GM12878 (cell line): ENCODE data around the gene FLNC. TPM values are rescaled to one million over a fixed set of nuclear protein-coding genes. Genes with fewer than 3 reads are reported as not detected.

Experiments used
- CREM ChIP-seq: IDR thresholded peaks from 2 replicates; pipeline ENCODE4 v1.6.1; 2014; ENCODE audit warnings: antibody characterized with exemption, low read depth
- FOS ChIP-seq: IDR thresholded peaks from 3 replicates; pipeline ENCODE4 v1.6.1; 2011; ENCODE audit warnings: borderline replicate concordance; ENCODE audit not compliant: insufficient read length; ENCODE audit errors: extremely low read depth
- MEF2A ChIP-seq: IDR thresholded peaks from 2 replicates; pipeline ENCODE4 v1.6.1; 2011; ENCODE audit warnings: low read depth, mild to moderate bottlenecking, low read length, moderate library complexity; ENCODE audit not compliant: insufficient read depth
- MXI1 ChIP-seq: fragments of 150-350 bp; IDR thresholded peaks from 2 replicates; pipeline ENCODE4 v1.6.1; 2011; ENCODE audit warnings: low read depth, mild to moderate bottlenecking, inconsistent platforms, low read length, improper control_type of control experiment
- NR2C1 ChIP-seq: fragments of 450-650 bp; IDR thresholded peaks from 2 replicates; pipeline ENCODE4 v1.6.1; 2017; ENCODE audit warnings: antibody characterized with exemption, mild to moderate bottlenecking, moderate library complexity
- POLR2A ChIP-seq: IDR thresholded peaks from 2 replicates; pipeline ENCODE4 v1.6.1; 2011; ENCODE audit warnings: low read depth, mild to moderate bottlenecking, low read length
- RAD21 ChIP-seq: IDR thresholded peaks from 2 replicates; pipeline ENCODE4 v1.6.1; 2011; ENCODE audit warnings: mild to moderate bottlenecking, low read depth, low read length, moderate library complexity; ENCODE audit not compliant: insufficient read depth
- RB1 ChIP-seq: fragments of 450-650 bp; formaldehyde crosslinking; IDR thresholded peaks from 2 replicates; pipeline ENCODE4 v1.6.1; 2017; ENCODE audit warnings: mild to moderate bottlenecking, borderline replicate concordance
- RELA ChIP-seq: fragments of 450-650 bp; IDR thresholded peaks from 2 replicates; pipeline ENCODE4 v1.8.0; 2014; ENCODE audit warnings: borderline replicate concordance; ENCODE audit not compliant: partially characterized antibody
- RFX5 ChIP-seq: IDR thresholded peaks from 2 replicates; pipeline ENCODE4 v1.6.1; 2011; ENCODE audit warnings: low read depth, low read length, improper control_type of control experiment
- SMAD1 ChIP-seq: fragments of 450-650 bp; IDR thresholded peaks from 2 replicates; pipeline ENCODE4 v1.6.1; 2018; ENCODE audit warnings: mild to moderate bottlenecking, low read depth; ENCODE audit not compliant: partially characterized antibody
- YBX1 ChIP-seq: fragments of 450-650 bp; IDR thresholded peaks from 2 replicates; pipeline ENCODE4 v1.6.1; 2016; ENCODE audit warnings: antibody characterized with exemption
- polyA plus RNA-seq, 11 experiments: library from polyadenylated mRNA; depleted of rRNA in 4 of 11; unstranded in 6 of 11; stranded (reverse) in 5 of 11; fragments of >200 nt; fragmentation: Nextera tagmentation in 4 of 11; fragmentation: Illumina TruSeq in 1 of 11; extraction: Ambion mirVana in 4 of 11; extraction: Trizol in 1 of 11; gene quantifications; 1 replicate in 1 of 11; 2 replicates in 10 of 11; pipeline versions ENCODE4 v1.2.1 to v1.2.3, GENCODE V29; 2011 to 2016; ENCODE audit warnings: inconsistent platforms in 2 of 11, missing spikeins in 2 of 11, low read depth in 1 of 11
- total RNA-seq, 4 experiments: library from RNA; depleted of rRNA in 3 of 4; stranded (reverse); fragments of >200 nt in 3 of 4; fragmentation: Illumina TruSeq in 1 of 4; extraction: Trizol in 1 of 4; gene quantifications; 2 replicates each; pipeline versions ENCODE4 v1.2.1 to v1.2.3, GENCODE V29; 2013 to 2021
- TF ChIP-seq, protein P1 (sequence below): fragments of 450-650 bp; IDR thresholded peaks from 2 replicates; pipeline ENCODE4 v1.6.1; 2017; ENCODE audit warnings: low read depth, mild to moderate bottlenecking, moderate library complexity
- TF ChIP-seq, protein P2 (sequence below): fragments of 450-650 bp; conservative IDR thresholded peaks from 2 replicates; pipeline ENCODE4 v1.6.1; 2017; ENCODE audit warnings: mild to moderate bottlenecking, moderate library complexity
- TF ChIP-seq, protein P3 (sequence below): IDR thresholded peaks from 2 replicates; pipeline ENCODE4 v1.6.1; 2012; ENCODE audit warnings: low read depth, low read length, improper control_type of control experiment
- TF ChIP-seq, protein P4 (sequence below): fragments of 450-650 bp; IDR thresholded peaks from 2 replicates; pipeline ENCODE4 v1.6.1; 2016; ENCODE audit warnings: mild to moderate bottlenecking, moderate library complexity, borderline replicate concordance

Gene FLNC
- total and polyA plus RNA-seq, 10 of the 15 experiments (the other 5 are each of a cell fraction or from before 2014, with no cell fraction given), result 0.01 to 0.21 (median 0.06) TPM; not detected in 3

DNA sequence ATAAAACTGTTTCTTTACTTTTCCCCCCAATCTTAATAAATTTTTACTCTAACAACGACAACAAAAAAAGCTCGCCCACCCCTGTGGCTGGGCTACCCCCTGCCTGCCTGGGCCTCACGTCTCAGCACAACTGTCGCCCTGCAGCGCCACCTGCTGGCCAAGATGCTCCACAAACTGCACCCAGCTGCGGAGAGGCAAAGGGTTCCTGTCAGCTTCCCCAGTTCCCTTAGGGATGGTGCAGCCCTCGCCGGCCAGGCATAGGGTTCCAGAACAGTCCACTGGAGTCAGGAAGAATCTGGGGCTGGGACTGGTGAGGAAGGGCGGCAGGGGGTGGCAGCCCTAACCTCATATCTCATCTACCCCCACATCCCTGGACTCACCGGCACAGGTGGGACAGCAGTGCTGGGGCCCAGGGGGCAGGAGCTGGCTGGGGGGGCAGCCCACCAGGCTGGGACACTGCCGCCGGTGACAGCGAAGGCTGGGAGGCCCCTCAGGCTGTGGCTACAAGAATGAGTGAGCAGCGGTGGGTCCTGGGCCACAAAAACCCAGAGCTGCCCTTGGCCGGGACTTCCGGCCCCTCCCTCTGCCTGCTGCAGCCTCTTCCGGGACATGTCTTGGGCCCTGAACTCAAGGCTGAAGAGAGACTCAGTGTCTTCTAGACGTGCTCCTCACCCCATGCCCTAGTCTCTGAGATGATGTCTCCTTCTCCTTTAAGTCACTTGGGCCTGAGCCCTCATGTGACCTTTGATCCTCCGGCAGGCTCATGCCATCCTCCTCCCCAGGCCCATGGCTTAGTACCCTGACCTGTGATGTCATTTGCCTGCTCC, 53.6 kb downstream of the FLNC start (continued):
- TF ChIP-seq, protein P1, sequence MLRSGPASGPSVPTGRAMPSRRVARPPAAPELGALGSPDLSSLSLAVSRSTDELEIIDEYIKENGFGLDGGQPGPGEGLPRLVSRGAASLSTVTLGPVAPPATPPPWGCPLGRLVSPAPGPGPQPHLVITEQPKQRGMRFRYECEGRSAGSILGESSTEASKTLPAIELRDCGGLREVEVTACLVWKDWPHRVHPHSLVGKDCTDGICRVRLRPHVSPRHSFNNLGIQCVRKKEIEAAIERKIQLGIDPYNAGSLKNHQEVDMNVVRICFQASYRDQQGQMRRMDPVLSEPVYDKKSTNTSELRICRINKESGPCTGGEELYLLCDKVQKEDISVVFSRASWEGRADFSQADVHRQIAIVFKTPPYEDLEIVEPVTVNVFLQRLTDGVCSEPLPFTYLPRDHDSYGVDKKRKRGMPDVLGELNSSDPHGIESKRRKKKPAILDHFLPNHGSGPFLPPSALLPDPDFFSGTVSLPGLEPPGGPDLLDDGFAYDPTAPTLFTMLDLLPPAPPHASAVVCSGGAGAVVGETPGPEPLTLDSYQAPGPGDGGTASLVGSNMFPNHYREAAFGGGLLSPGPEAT, result peak; percentile 53; the same call in 1 of the 2 replicates
- TF ChIP-seq YBX1 (no peak), NR2C1 (peak; percentile 45; the same call in 1 of the 2 replicates), RB1 (0 out of 2 replicates have a peak, but pooled peaks have one; percentile 45), RFX5 (no peak), MXI1 (0 out of 2 replicates have a peak, but pooled peaks have one; percentile 12), SMAD1 (no peak), MEF2A (no peak), POLR2A (peak; percentile 77), FOS (no peak), CREM (peak; percentile 44; the same call in 1 of the 2 replicates), RAD21 (peak; percentile 81), RELA (peak; percentile 28)
- TF ChIP-seq, protein P2, sequence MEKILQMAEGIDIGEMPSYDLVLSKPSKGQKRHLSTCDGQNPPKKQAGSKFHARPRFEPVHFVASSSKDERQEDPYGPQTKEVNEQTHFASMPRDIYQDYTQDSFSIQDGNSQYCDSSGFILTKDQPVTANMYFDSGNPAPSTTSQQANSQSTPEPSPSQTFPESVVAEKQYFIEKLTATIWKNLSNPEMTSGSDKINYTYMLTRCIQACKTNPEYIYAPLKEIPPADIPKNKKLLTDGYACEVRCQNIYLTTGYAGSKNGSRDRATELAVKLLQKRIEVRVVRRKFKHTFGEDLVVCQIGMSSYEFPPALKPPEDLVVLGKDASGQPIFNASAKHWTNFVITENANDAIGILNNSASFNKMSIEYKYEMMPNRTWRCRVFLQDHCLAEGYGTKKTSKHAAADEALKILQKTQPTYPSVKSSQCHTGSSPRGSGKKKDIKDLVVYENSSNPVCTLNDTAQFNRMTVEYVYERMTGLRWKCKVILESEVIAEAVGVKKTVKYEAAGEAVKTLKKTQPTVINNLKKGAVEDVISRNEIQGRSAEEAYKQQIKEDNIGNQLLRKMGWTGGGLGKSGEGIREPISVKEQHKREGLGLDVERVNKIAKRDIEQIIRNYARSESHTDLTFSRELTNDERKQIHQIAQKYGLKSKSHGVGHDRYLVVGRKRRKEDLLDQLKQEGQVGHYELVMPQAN, result peak; percentile 69
- TF ChIP-seq, protein P3, sequence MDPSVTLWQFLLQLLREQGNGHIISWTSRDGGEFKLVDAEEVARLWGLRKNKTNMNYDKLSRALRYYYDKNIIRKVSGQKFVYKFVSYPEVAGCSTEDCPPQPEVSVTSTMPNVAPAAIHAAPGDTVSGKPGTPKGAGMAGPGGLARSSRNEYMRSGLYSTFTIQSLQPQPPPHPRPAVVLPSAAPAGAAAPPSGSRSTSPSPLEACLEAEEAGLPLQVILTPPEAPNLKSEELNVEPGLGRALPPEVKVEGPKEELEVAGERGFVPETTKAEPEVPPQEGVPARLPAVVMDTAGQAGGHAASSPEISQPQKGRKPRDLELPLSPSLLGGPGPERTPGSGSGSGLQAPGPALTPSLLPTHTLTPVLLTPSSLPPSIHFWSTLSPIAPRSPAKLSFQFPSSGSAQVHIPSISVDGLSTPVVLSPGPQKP, result no peak
- TF ChIP-seq, protein P4, sequence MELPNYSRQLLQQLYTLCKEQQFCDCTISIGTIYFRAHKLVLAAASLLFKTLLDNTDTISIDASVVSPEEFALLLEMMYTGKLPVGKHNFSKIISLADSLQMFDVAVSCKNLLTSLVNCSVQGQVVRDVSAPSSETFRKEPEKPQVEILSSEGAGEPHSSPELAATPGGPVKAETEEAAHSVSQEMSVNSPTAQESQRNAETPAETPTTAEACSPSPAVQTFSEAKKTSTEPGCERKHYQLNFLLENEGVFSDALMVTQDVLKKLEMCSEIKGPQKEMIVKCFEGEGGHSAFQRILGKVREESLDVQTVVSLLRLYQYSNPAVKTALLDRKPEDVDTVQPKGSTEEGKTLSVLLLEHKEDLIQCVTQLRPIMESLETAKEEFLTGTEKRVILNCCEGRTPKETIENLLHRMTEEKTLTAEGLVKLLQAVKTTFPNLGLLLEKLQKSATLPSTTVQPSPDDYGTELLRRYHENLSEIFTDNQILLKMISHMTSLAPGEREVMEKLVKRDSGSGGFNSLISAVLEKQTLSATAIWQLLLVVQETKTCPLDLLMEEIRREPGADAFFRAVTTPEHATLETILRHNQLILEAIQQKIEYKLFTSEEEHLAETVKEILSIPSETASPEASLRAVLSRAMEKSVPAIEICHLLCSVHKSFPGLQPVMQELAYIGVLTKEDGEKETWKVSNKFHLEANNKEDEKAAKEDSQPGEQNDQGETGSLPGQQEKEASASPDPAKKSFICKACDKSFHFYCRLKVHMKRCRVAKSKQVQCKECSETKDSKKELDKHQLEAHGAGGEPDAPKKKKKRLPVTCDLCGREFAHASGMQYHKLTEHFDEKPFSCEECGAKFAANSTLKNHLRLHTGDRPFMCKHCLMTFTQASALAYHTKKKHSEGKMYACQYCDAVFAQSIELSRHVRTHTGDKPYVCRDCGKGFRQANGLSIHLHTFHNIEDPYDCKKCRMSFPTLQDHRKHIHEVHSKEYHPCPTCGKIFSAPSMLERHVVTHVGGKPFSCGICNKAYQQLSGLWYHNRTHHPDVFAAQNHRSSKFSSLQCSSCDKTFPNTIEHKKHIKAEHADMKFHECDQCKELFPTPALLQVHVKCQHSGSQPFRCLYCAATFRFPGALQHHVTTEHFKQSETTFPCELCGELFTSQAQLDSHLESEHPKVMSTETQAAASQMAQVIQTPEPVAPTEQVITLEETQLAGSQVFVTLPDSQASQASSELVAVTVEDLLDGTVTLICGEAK, result peak; percentile 82
